Stimulated activated CD8-positive, alpha-beta memory T cell treated with anti-CD3 and anti-CD28 coated beads, Interleukin-7, amount 100 ng/mL, for 48 hours (primary cell): ENCODE measurements around the gene FOSL2.

ENCODE experiments used
- DNase-seq, 2 donors: peaks; one replicate each; pipeline ENCODE4 v3.0.0-alpha.2; 2020; ENCODE audit warnings: low read depth in 1 of 2; ENCODE audit errors: extremely low read depth in 1 of 2

FOSL2 gene

GRCh38 chr2:28393114-28393836, 617 bp downstream of the FOSL2 start:
- no peak for DNase-seq

- DNase-seq, result no peak
These were observed 1.7 kb downstream of the FOSL2 start for GRCh38 chr2:28394331-28394877.

- DNase-seq, result no peak
These were observed 2.3 kb downstream of the FOSL2 start for GRCh38 chr2:28394997-28395333.

- no peak for DNase-seq
These were observed 2.8 kb downstream of the FOSL2 start for GRCh38 chr2:28395334-28396061.

- no peak for DNase-seq
These were observed 4.4 kb downstream of the FOSL2 start for GRCh38 chr2:28397043-28397381.

- no peak for DNase-seq
These were observed 5.6 kb downstream of the FOSL2 start for GRCh38 chr2:28398101-28398834.

GRCh38 chr2:28399289-28399688, 6.6 kb downstream of the FOSL2 start:
- DNase-seq, result no peak

- no peak for DNase-seq
These were observed 7.3 kb downstream of the FOSL2 start for GRCh38 chr2:28399956-28400355.

GRCh38 chr2:28400419-28400818, 7.8 kb downstream of the FOSL2 start:
- no peak for DNase-seq

GRCh38 chr2:28400921-28401320, 8.3 kb downstream of the FOSL2 start:
- no peak for DNase-seq

- DNase-seq, result no peak
These were observed 8.8 kb downstream of the FOSL2 start for GRCh38 chr2:28401411-28401810.

- no peak for DNase-seq
These were observed 9.4 kb downstream of the FOSL2 start for GRCh38 chr2:28401948-28402550.

- DNase-seq, result no peak
These were observed 10.8 kb downstream of the FOSL2 start for GRCh38 chr2:28403370-28403956.

- no peak for DNase-seq
These were observed 11.4 kb downstream of the FOSL2 start for GRCh38 chr2:28404086-28404485.

GRCh38 chr2:28405537-28405936, 12.9 kb downstream of the FOSL2 start:
- DNase-seq, result no peak

GRCh38 chr2:28406276-28407096, 13.8 kb downstream of the FOSL2 start:
- peak; percentile 69 to 77 for DNase-seq

GRCh38 chr2:28407131-28407975, 14.7 kb downstream of the FOSL2 start:
- no peak for DNase-seq

- DNase-seq, result no peak
These were observed 15.5 kb downstream of the FOSL2 start for GRCh38 chr2:28407976-28408690.
